Left ventricle myocardium inferior (tissue), 1 donor: Measurements from ENCODE around the gene ARL4D. TPM values are rescaled to one million over a fixed set of nuclear protein-coding genes. Genes with fewer than 3 reads are reported as not detected.

ENCODE experiments used
- DNase-seq: peaks from one replicate; pipeline ENCODE4 v3.0.0-alpha.2; 2020
- H3K27ac ChIP-seq: fragments of 200-600 bp; replicated peaks from 2 replicates; pipeline ENCODE4 v1.8.0; 2021
- H3K27me3 ChIP-seq: fragments of 200-600 bp; 2 replicates; pipeline ENCODE4 v1.8.0; 2021; ENCODE audit warnings: low read depth
- H3K36me3 ChIP-seq: fragments of 200-600 bp; 2 replicates; pipeline ENCODE4 v1.8.0; 2021
- H3K4me1 ChIP-seq: fragments of 200-600 bp; 2 replicates; pipeline ENCODE4 v1.8.0; 2021
- H3K4me3 ChIP-seq: fragments of 200-600 bp; 2 replicates; pipeline ENCODE4 v1.8.0; 2021; ENCODE audit warnings: mild to moderate bottlenecking, moderate library complexity
- H3K9me3 ChIP-seq: fragments of 200-600 bp; replicated peaks from 2 replicates; pipeline ENCODE4 v1.8.0; 2021
- CTCF ChIP-seq: fragments of 200-600 bp; IDR thresholded peaks from 2 replicates; pipeline ENCODE4 v1.8.0; 2021; ENCODE audit warnings: antibody characterized with exemption, mild to moderate bottlenecking, borderline replicate concordance
- intact Hi-C: fragments of 100-400 bp; cut with micrococcal nuclease; formaldehyde crosslinking; loops from one replicate; pipeline ENCODE4 v1.11.0; 2022
- total RNA-seq: library from RNA; stranded (reverse); fragmentation: NEBNext Ultra II Directional; extraction: Animal tissue kit (Norgen Biotek cat#: 25700); gene quantifications from one replicate; pipeline ENCODE4 v1.2.1, GENCODE V29; 2021
- donor health status: DM: no; HTN: yes; CAD: no; lungs with severe emphysema.

The ARL4D gene
- total RNA-seq, 1 donor from 2014 or later = 7.1 TPM

GRCh38 chr17:43353393-43353792 is 45.4 kb upstream of the ARL4D start:
- H3K27ac ChIP-seq = no peak overlapping the region
- intact Hi-C loops = no loop called here
- H3K27me3 ChIP-seq = no peaks in the 10 kb centered on the region
- no peak overlapping the region for H3K4me3 ChIP-seq
- H3K9me3 ChIP-seq = peaks cover 20% of the 10 kb centered on the region
- no peak for TF ChIP-seq CTCF
- peaks cover 8% of the 10 kb centered on the region for H3K36me3 ChIP-seq
- no peak for DNase-seq
- peaks cover 18% of the 10 kb centered on the region for H3K4me1 ChIP-seq

- no peaks in the 10 kb centered on the region for H3K27me3 ChIP-seq
- H3K36me3 ChIP-seq = no peaks in the 10 kb centered on the region
- intact Hi-C loops = no loop called here
- no peak overlapping the region for H3K4me3 ChIP-seq
- peaks cover 19% of the 10 kb centered on the region for H3K4me1 ChIP-seq
- DNase-seq = no peak
- H3K9me3 ChIP-seq = peaks cover 10% of the 10 kb centered on the region
- no peak overlapping the region for H3K27ac ChIP-seq
- TF ChIP-seq CTCF = no peak
These were observed 44.4 kb upstream of the ARL4D start for GRCh38 chr17:43354371-43354770.

DNA sequence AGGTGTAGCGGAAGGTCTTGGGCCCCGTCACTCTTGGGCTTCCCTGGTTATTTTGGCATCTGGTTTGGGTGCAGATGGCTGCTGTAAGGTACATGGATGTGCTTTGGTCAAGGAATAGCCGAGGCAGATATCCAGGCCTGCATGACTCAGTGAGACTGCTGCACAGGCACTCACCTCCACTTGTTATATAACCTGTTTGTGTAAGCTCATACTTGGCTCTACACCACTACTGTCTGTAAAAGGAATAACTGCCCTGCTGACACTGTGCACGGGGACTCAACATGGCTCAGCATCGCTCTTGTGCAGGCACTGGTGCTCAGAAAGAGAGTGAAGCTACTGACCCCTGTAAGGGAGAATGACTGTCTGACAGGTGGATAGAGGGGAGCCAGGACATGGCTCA is 42.3 kb upstream of the ARL4D start:
- H3K4me3 ChIP-seq = no peak overlapping the region
- no peak for TF ChIP-seq CTCF
- H3K27me3 ChIP-seq = no peaks in the 10 kb centered on the region
- no peaks in the 10 kb centered on the region for H3K9me3 ChIP-seq
- peaks cover 37% of the 10 kb centered on the region for H3K4me1 ChIP-seq
- intact Hi-C loops = no loop called here
- no peak for DNase-seq
- no peaks in the 10 kb centered on the region for H3K36me3 ChIP-seq
- H3K27ac ChIP-seq = no peak overlapping the region

GRCh38 chr17:43356999-43357398 is 41.8 kb upstream of the ARL4D start:
- TF ChIP-seq CTCF = no peak
- no peaks in the 10 kb centered on the region for H3K27me3 ChIP-seq
- no peak for DNase-seq
- peaks cover 40% of the 10 kb centered on the region for H3K4me1 ChIP-seq
- intact Hi-C loops = no loop called here
- H3K4me3 ChIP-seq = no peak overlapping the region
- no peaks in the 10 kb centered on the region for H3K36me3 ChIP-seq
- no peaks in the 10 kb centered on the region for H3K9me3 ChIP-seq
- no peak overlapping the region for H3K27ac ChIP-seq

GRCh38 chr17:43359469-43360110 is 39.2 kb upstream of the ARL4D start:
- H3K4me1 ChIP-seq = peaks cover 24% of the 10 kb centered on the region
- H3K36me3 ChIP-seq = no peaks in the 10 kb centered on the region
- intact Hi-C loops = no loop called here
- H3K9me3 ChIP-seq = no peaks in the 10 kb centered on the region
- H3K4me3 ChIP-seq = peak overlapping the region; percentile 77
- peak overlapping the region; percentile 98 for H3K27ac ChIP-seq
- H3K27me3 ChIP-seq = no peaks in the 10 kb centered on the region
- DNase-seq = no peak
- TF ChIP-seq CTCF = no peak
